IMR-90 (cell line): Measurements from ENCODE around the gene MAML2. TPM values are rescaled to one million over a fixed set of nuclear protein-coding genes. Genes with fewer than 3 reads are reported as not detected.

Experiments
- ATAC-seq: fragments of 200-7000 bp; cut with Tn5 transposase; 2 replicates; pipeline ENCODE4 v1.9.1; 2020; ENCODE audit warnings: low read depth, mild to moderate bottlenecking, moderate library complexity
- BruUV-seq: library from RNA; stranded (reverse); fragments of 400-500 nt; replicated peaks from 2 replicates; lab custom pipeline; 2021; lab: Mats Ljungman, UMichigan
- CTCF ChIA-PET: fragments of 300-600 bp; formaldehyde crosslinking; extraction: SDS; loops from one replicate; lab custom pipeline; 2021; ENCODE audit warnings: antibody characterized with exemption; lab: Yijun Ruan, JAX
- POLR2A ChIA-PET: fragments of 300-600 bp; sonication (Branson Sonifier 250); formaldehyde crosslinking; loops from one replicate; lab custom pipeline; 2022; ENCODE audit warnings: antibody characterized with exemption; ENCODE audit not compliant: unreplicated experiment; lab: Charles Lee
- DNase-seq: peaks from one replicate; pipeline ENCODE4 v3.0.0; 2013
- H2AFZ ChIP-seq: replicated peaks from 2 replicates; pipeline ENCODE3; 2013; ENCODE audit warnings: low read length, mild to moderate bottlenecking; ENCODE audit not compliant: poor library complexity
- H2AK5ac ChIP-seq: 2 replicates; pipeline ENCODE4 v1.6.1; 2013; ENCODE audit warnings: low read depth, low read length, inconsistent platforms
- H2AK9ac ChIP-seq: replicated peaks from 2 replicates; pipeline ENCODE3; 2013; ENCODE audit warnings: mild to moderate bottlenecking, low read depth, low read length, moderate library complexity; ENCODE audit not compliant: poor library complexity
- H2BK120ac ChIP-seq: 2 replicates; pipeline ENCODE4 v1.6.1; 2013; ENCODE audit warnings: low read depth, low read length, inconsistent platforms
- H2BK15ac ChIP-seq: 3 replicates; pipeline ENCODE4 v1.6.1; 2013; ENCODE audit warnings: low read depth, low read length, inconsistent platforms
- H2BK20ac ChIP-seq: 2 replicates; pipeline ENCODE4 v1.6.1; 2013; ENCODE audit warnings: low read depth, mild to moderate bottlenecking, inconsistent platforms, low read length, moderate library complexity
- H2BK5ac ChIP-seq: 2 replicates; pipeline ENCODE4 v1.6.1; 2013; ENCODE audit warnings: mild to moderate bottlenecking, low read depth, low read length, inconsistent platforms; ENCODE audit not compliant: poor library complexity, severe bottlenecking
- H3K14ac ChIP-seq: replicated peaks from 2 replicates; pipeline ENCODE4 v1.6.1; 2013; ENCODE audit warnings: low read depth, low read length, inconsistent platforms
- H3K18ac ChIP-seq: 2 replicates; pipeline ENCODE4 v1.6.1; 2013; ENCODE audit warnings: low read depth, low read length, control low read depth
- H3K23ac ChIP-seq: 2 replicates; pipeline ENCODE4 v1.6.1; 2013; ENCODE audit warnings: low read depth, low read length, inconsistent platforms
- H3K27ac ChIP-seq: 2 replicates; pipeline ENCODE4 v1.5.1; 2013; ENCODE audit warnings: mild to moderate bottlenecking, control low read depth, low read length; ENCODE audit not compliant: insufficient read depth
- H3K27me3 ChIP-seq: 2 replicates; pipeline ENCODE4 v1.6.1; 2013; ENCODE audit warnings: low read length; ENCODE audit not compliant: control insufficient read depth, insufficient read depth
- H3K36me3 ChIP-seq: 2 replicates; pipeline ENCODE4 v1.6.1; 2013; ENCODE audit warnings: low read length, mixed read lengths; ENCODE audit not compliant: control insufficient read depth, insufficient read depth
- H3K4ac ChIP-seq: 2 replicates; pipeline ENCODE4 v1.6.1; 2013; ENCODE audit warnings: low read depth, low read length, inconsistent platforms
- H3K4me1 ChIP-seq: 2 replicates; pipeline ENCODE4 v1.6.1; 2013; ENCODE audit warnings: low read length, mixed read lengths; ENCODE audit not compliant: control insufficient read depth, insufficient read depth
- H3K4me2 ChIP-seq: 2 replicates; pipeline ENCODE4 v1.6.1; 2013; ENCODE audit warnings: low read depth, mild to moderate bottlenecking, control low read depth, low read length, moderate library complexity
- H3K4me3 ChIP-seq: 2 replicates; pipeline ENCODE4 v1.5.1; 2013; ENCODE audit warnings: low read depth, mild to moderate bottlenecking, control low read depth, low read length, moderate library complexity; ENCODE audit not compliant: insufficient read depth
- H3K56ac ChIP-seq: 2 replicates; pipeline ENCODE4 v1.6.1; 2013; ENCODE audit warnings: low read length, inconsistent platforms; ENCODE audit not compliant: insufficient read depth; ENCODE audit errors: extremely low read depth
- H3K79me1 ChIP-seq, 2 experiments: 2 replicates each; pipeline ENCODE4 v1.6.1; 2013; ENCODE audit warnings: low read length in 2 of 2, inconsistent platforms in 1 of 2, low read depth in 1 of 2
- H3K9ac ChIP-seq: 2 replicates; pipeline ENCODE4 v1.6.1; 2013; ENCODE audit warnings: low read depth, low read length, control low read depth
- H3K9me1 ChIP-seq: 2 replicates; pipeline ENCODE4 v1.6.1; 2013; ENCODE audit warnings: low read length, inconsistent platforms; ENCODE audit not compliant: insufficient read depth
- H3K9me3 ChIP-seq: 2 replicates; pipeline ENCODE4 v1.6.1; 2013; ENCODE audit warnings: low read length; ENCODE audit not compliant: control insufficient read depth, insufficient read depth
- H4K20me1 ChIP-seq: 2 replicates; pipeline ENCODE4 v1.6.1; 2013; ENCODE audit warnings: low read length, inconsistent platforms; ENCODE audit not compliant: insufficient read depth
- H4K5ac ChIP-seq: 2 replicates; pipeline ENCODE4 v1.6.1; 2013; ENCODE audit warnings: mild to moderate bottlenecking, low read depth, low read length, control low read depth
- H4K8ac ChIP-seq, 2 experiments: 2 replicates each; pipeline ENCODE4 v1.6.1; 2013; ENCODE audit warnings: low read depth in 2 of 2, low read length in 2 of 2, control low read depth in 1 of 2, inconsistent platforms in 1 of 2
- H4K91ac ChIP-seq: 2 replicates; pipeline ENCODE4 v1.6.1; 2013; ENCODE audit warnings: low read depth, low read length, inconsistent platforms; ENCODE audit not compliant: insufficient read depth
- BHLHE40 ChIP-seq: fragments of 150-350 bp; IDR thresholded peaks from 2 replicates; pipeline ENCODE4 v1.6.1; 2016; ENCODE audit warnings: mild to moderate bottlenecking, low read depth, low read length
- CEBPB ChIP-seq: IDR thresholded peaks from 2 replicates; pipeline ENCODE4 v1.6.1; 2012; ENCODE audit warnings: low read depth, low read length, improper control_type of control experiment
- CHD1 ChIP-seq: IDR thresholded peaks from 2 replicates; pipeline ENCODE4 v1.6.1; 2012; ENCODE audit warnings: low read depth, low read length, improper control_type of control experiment
- FOS ChIP-seq: fragments of 150-350 bp; IDR thresholded peaks from 2 replicates; pipeline ENCODE4 v1.6.1; 2016; ENCODE audit warnings: low read depth, low read length
- MAFK ChIP-seq: IDR thresholded peaks from 2 replicates; pipeline ENCODE4 v1.6.1; 2012; ENCODE audit warnings: low read depth, low read length, improper control_type of control experiment
- MAZ ChIP-seq: IDR thresholded peaks from 2 replicates; pipeline ENCODE4 v1.6.1; 2012; ENCODE audit warnings: low read depth, mild to moderate bottlenecking, low read length, improper control_type of control experiment, moderate library complexity, borderline replicate concordance
- MXI1 ChIP-seq: IDR thresholded peaks from 2 replicates; pipeline ENCODE4 v1.6.1; 2012; ENCODE audit warnings: low read depth, mild to moderate bottlenecking, low read length, moderate library complexity, borderline replicate concordance
- NFE2L2 ChIP-seq: fragments of 150-350 bp; IDR thresholded peaks from 2 replicates; pipeline ENCODE4 v1.6.1; 2016; ENCODE audit warnings: low read depth, mild to moderate bottlenecking, low read length
- POLR2A ChIP-seq: IDR thresholded peaks from 2 replicates; pipeline ENCODE4 v1.6.1; 2012; ENCODE audit warnings: mild to moderate bottlenecking, low read depth, low read length
- RAD21 ChIP-seq: IDR thresholded peaks from 2 replicates; pipeline ENCODE4 v1.6.1; 2012; ENCODE audit warnings: low read length, improper control_type of control experiment
- RCOR1 ChIP-seq: IDR thresholded peaks from 2 replicates; pipeline ENCODE4 v1.6.1; 2012; ENCODE audit warnings: mild to moderate bottlenecking, low read length, improper control_type of control experiment; ENCODE audit not compliant: insufficient replicate concordance
- RFX5 ChIP-seq: IDR thresholded peaks from 2 replicates; pipeline ENCODE4 v1.8.0; 2012; ENCODE audit warnings: low read depth, mild to moderate bottlenecking, low read length, moderate library complexity
- SMC3 ChIP-seq: fragments of 150-350 bp; IDR thresholded peaks from 2 replicates; pipeline ENCODE4 v1.6.1; 2016; ENCODE audit warnings: low read depth, mild to moderate bottlenecking, antibody characterized with exemption, low read length, moderate library complexity
- dilution Hi-C: fragments of 300-500 bp; cut with HindIII; formaldehyde crosslinking; loops from one replicate; pipeline ENCODE4 v1.14.3; 2018; ENCODE audit warnings: low sequenced_read_pairs; ENCODE audit not compliant: unreplicated experiment
- in situ Hi-C: fragments of 300-500 bp; cut with MboI; formaldehyde crosslinking; loops from 3 replicates; pipeline ENCODE4 v1.14.3; 2019; ENCODE audit warnings: low sequenced_read_pairs, inconsistent platforms, mixed read lengths
- intact Hi-C: fragments of 100-400 bp; cut with micrococcal nuclease; formaldehyde crosslinking; loops from 2 replicates; pipeline ENCODE4 v1.10.0; 2022
- polyA plus RNA-seq, 3 experiments: library from polyadenylated mRNA; depleted of rRNA; stranded (reverse); fragments of >200 nt; gene quantifications; 2 replicates each; pipeline ENCODE4 v1.2.3, GENCODE V29; 2012; ENCODE audit warnings: low replicate concordance in 1 of 3
- total RNA-seq: library from RNA; depleted of rRNA; stranded (reverse); fragments of >200 nt; gene quantifications from 2 replicates; pipeline ENCODE4 v1.2.3, GENCODE V29; 2012
- TF ChIP-seq, protein P1 (sequence below): conservative IDR thresholded peaks from 2 replicates; pipeline ENCODE4 v1.5.1; 2012; ENCODE audit warnings: mild to moderate bottlenecking, low read depth, low read length, improper control_type of control experiment
- TF ChIP-seq, protein P2 (sequence below): fragments of 150-350 bp; IDR thresholded peaks from 2 replicates; pipeline ENCODE4 v1.6.1; 2016; ENCODE audit warnings: low read depth, mild to moderate bottlenecking, low read length, moderate library complexity, borderline replicate concordance

Gene MAML2
- total and polyA plus RNA-seq, 2 of the 4 experiments (the other 2 are of a cell fraction), result 15.0 to 19.5 TPM

DNA sequence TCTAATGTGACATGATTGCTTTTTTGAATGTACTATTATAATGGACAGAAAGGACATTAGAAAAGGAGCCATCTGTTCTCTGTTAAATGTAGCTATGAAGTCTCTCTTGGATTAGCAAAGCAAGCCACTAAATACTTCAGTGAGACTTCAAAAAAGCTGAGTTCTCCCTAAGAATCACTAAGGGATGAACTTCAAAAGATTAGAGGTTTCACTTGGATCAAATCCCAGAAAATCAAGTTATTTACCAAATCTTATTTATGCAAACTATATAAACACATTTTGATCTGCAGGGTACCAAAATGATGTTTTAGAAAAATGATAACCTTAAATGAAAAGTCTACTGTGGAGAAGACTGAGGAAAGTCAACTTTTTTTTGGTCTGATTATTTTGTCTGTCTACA lies 337.0 kb downstream of the MAML2 start:
- Histone ChIP-seq H3K14ac (no peak overlapping the region), H3K79me1 (peaks cover 17 to 36% of the 10 kb centered on the region in 2 experiments), H3K9me1 (no peaks in the 10 kb centered on the region), H4K8ac (no peak overlapping the region), H3K27ac (no peak overlapping the region), H2AFZ (no peak overlapping the region), H2BK15ac (no peak overlapping the region), H3K4me3 (no peak overlapping the region), H2AK9ac (no peak overlapping the region), H4K5ac (no peak overlapping the region), H3K4ac (no peak overlapping the region), H3K9ac (no peak overlapping the region), H3K27me3 (no peaks in the 10 kb centered on the region), H2BK120ac (no peak overlapping the region), H4K91ac (no peak overlapping the region), H3K36me3 (no peaks in the 10 kb centered on the region), H3K4me1 (peaks cover 8% of the 10 kb centered on the region; the same call in 1 of the 2 replicates), H3K56ac (no peak overlapping the region), H2BK5ac (peak overlapping the region; percentile 2), H3K18ac (no peak overlapping the region), H3K23ac (no peak overlapping the region), H2BK20ac (no peak overlapping the region), H4K20me1 (no peaks in the 10 kb centered on the region), H3K4me2 (no peak overlapping the region), H3K9me3 (peaks cover 2% of the 10 kb centered on the region; the same call in 1 of the 2 replicates), H2AK5ac (no peak overlapping the region)
- dilution Hi-C loops, result no loop called here
- POLR2A ChIA-PET, result no interaction called here
- intact Hi-C loops, result no loop called here
- DNase-seq (no peak), ATAC-seq (no peak)
- CTCF ChIA-PET, result interaction anchor here (0.9 kb wide), 1 partner anchor 157 kb away, joined by 3 read pairs; no protein-coding TSS in a partner anchor
- in situ Hi-C loops, result no loop called here
- TF ChIP-seq RFX5, result no peak
- no peak for TF ChIP-seq FOS
- no peak for TF ChIP-seq RCOR1
- TF ChIP-seq CHD1, result no peak
- no peak for TF ChIP-seq POLR2A
- no peak for TF ChIP-seq MAFK
- no peak for TF ChIP-seq BHLHE40
- no peak for TF ChIP-seq NFE2L2
- no peak for TF ChIP-seq CEBPB
- TF ChIP-seq, protein P1, sequence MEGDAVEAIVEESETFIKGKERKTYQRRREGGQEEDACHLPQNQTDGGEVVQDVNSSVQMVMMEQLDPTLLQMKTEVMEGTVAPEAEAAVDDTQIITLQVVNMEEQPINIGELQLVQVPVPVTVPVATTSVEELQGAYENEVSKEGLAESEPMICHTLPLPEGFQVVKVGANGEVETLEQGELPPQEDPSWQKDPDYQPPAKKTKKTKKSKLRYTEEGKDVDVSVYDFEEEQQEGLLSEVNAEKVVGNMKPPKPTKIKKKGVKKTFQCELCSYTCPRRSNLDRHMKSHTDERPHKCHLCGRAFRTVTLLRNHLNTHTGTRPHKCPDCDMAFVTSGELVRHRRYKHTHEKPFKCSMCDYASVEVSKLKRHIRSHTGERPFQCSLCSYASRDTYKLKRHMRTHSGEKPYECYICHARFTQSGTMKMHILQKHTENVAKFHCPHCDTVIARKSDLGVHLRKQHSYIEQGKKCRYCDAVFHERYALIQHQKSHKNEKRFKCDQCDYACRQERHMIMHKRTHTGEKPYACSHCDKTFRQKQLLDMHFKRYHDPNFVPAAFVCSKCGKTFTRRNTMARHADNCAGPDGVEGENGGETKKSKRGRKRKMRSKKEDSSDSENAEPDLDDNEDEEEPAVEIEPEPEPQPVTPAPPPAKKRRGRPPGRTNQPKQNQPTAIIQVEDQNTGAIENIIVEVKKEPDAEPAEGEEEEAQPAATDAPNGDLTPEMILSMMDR, result no peak
- TF ChIP-seq, protein P2, sequence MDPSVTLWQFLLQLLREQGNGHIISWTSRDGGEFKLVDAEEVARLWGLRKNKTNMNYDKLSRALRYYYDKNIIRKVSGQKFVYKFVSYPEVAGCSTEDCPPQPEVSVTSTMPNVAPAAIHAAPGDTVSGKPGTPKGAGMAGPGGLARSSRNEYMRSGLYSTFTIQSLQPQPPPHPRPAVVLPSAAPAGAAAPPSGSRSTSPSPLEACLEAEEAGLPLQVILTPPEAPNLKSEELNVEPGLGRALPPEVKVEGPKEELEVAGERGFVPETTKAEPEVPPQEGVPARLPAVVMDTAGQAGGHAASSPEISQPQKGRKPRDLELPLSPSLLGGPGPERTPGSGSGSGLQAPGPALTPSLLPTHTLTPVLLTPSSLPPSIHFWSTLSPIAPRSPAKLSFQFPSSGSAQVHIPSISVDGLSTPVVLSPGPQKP, result no peak
- TF ChIP-seq RAD21, result no peak
- no peak for TF ChIP-seq MAZ
- no peak for TF ChIP-seq SMC3
- TF ChIP-seq MXI1, result no peak
- no TSS peak for BruUV-seq
